Anterior cingulate cortex (tissue), 58 donors: ENCODE results near the gene CYP2A6.
"Not testable (repeated sequence)": the region's sequence is repeated elsewhere in the genome, so short reads cannot be mapped to it uniquely, and the experiment has no call there.

Source experiments
- DNase-seq, 58 donors: peaks; one replicate each; lab custom pipeline; 2025; lab: John Stamatoyannopoulos, UW

CYP2A6 gene

GRCh38 chr19:40846722-40847121 lies 3.5 kb downstream of the CYP2A6 start:
- DNase-seq, result not testable (repeated sequence)

GRCh38 chr19:40843653-40844052 lies 6.6 kb downstream of the CYP2A6 start:
- not testable (repeated sequence) for DNase-seq

DNA sequence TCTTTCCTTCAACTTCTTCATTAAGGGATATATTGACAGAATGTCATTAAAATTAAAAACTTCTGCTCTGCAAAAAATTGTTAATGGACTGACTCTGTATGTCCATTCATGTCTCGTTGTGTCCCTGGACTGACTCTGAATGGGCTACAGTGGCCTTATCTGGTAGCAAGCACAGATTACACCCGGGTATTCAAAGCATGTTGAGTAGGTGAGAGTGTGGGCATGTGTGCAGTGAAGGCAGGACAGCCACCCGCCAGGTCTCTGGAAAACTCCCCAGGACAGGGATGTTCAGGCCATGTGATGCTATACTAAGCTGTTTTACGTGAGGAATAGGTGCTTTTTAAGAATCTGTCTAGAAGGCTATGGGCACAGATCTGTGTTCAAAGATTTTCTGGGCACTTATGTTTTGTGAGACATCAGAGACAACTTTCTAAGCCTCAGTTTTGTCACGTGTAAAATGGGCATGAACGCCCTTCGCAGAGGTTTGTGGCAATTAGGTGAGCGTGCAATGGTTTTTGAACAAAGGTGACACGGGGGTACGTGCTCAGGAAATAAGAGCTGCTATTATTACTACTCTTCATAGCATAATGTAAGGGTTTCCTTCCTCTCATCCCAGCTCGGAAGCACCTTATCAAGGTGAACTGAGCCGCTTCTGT lies 7.1 kb downstream of the CYP2A6 start:
- not testable (repeated sequence) for DNase-seq

GRCh38 chr19:40842012-40842411 lies 8.2 kb downstream of the CYP2A6 start:
- DNase-seq, result not testable (repeated sequence)

DNA sequence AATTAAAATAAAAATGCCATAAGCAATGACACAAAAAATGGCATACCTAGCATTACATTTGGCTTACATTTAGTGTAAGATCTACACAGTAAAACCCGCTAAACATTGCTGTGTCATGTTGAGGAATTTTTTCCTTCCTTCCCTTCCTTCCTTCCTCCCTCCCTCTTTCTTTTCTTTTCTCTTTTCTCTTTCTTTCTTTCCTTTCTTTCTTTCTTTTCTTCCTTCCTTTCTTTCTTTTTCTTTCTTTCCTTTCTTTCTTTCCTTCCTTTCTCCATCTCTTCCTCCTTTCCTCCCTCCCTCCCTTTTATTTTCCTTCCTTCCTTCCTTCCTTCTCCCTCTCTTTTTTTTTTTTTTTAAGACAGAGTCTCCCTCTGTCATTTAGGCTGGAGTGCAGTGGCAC lies 11.8 kb downstream of the CYP2A6 start:
- not testable (repeated sequence) for DNase-seq

DNA sequence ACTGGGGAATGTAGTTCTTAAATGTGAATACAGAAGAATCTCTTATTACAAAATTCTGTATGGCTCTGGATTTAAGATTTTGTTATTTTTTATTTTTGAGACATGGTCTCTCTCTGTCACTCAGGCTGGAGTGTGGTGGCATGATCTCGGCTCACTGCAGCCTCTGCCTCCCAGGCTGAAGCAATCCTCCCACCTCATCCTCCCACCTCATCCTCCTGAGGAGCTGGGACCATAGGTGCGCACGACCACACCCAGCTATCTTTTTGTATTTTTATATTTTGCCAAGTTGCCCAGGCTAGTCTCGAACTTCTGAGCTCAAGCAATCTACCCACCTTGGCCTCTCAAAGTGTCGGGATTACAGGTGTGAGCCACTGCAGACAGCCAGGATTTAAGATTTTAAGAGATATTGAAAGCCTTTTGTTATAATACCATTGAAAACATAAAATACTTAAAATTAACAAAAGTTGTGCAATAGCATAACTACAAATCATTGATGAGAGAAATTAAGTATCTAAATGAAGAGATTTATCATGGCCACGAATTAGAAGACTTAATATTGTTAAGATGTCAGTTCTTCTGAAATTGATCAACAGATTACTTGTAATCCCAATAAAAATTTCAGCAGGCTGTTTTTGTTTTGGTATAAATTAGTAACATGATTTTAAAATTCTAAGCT lies 13.4 kb downstream of the CYP2A6 start:
- DNase-seq, result no peak

- not testable (repeated sequence) for DNase-seq
Observed at GRCh38 chr19:40833728-40834533, 16.3 kb downstream of the CYP2A6 start.

DNA sequence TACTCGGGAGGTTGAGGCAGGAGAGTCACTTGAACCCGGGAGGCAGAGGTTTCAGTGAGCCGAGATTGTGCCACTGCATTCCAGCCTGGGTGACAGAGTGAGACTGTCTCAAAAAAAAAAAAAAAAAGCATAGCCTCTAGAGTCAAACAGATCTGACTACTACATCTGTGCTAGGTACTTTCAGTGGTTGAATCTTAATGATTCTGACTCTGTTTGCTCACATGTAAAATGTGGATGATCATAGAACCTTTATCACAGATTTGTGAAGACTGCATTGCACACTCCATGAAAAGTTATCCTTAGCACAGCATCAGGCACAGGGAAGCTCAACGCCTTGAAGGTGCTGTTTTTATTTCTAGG lies 17.8 kb downstream of the CYP2A6 start:
- not testable (repeated sequence) for DNase-seq

DNA sequence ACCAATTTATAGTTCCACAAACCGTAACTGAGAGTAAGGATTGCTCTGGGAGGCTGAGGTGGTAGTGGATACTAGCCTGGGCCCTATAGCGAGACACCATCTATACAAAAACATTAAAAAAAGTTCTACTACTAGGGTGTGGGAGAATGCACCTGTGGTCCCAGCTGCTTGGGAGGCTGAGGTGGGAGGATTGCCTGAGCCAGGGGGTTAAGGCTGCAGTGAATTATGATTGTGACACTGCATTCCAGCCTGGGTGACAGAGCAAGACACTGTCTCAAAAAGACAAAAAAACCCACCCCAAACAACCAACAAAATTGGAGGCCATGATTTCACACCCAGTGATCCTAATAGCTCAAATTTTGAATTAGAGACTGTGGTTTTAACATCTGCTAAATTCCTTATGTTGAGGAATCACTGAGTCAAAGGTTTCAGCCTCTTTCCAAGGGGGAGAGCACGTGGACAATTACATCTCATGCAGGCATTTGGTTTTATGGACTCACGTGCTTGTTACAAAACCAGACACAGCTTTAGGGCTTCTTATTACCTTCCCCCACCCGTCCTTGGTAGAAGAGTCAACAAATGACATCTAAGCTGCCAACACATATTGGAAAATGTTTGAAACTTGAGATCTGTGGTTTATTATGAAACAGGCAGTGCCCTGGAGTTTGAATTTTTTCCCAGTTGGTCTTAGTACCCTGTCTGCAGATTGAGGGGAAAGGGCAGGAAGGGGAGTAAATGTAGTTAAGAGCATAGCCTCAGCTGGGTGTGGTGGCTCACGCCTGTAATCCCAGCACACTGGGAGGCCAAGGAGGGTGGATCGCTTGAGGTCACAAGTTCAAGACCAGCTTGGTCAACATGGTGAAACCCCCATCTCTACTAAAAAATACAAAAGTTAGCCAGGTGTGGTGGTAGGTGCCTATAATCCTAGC lies 18.5 kb downstream of the CYP2A6 start:
- DNase-seq, result no peak

DNA sequence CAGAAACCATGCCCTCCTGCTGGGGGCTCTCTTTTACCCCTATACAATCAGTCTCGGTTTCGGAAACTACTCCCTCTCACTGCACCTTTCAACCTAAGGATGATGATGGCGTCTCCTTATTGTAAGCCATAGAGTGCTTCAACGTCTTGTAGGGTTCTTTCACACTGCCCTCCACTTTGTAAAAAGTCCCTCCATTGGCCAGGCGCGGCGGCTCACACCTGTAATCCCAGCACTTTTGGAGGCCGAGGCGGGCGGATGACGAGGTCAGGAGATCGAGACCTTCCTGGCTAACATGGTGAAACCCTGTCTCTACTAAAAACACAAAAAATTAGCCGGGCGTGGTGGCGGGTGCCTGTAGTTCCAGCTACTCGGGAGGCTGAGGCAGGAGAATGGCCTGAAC lies 19.5 kb downstream of the CYP2A6 start:
- DNase-seq, result not testable (repeated sequence)

- no peak for DNase-seq
Observed at GRCh38 chr19:40829205-40829604, 21.0 kb downstream of the CYP2A6 start.

DNA sequence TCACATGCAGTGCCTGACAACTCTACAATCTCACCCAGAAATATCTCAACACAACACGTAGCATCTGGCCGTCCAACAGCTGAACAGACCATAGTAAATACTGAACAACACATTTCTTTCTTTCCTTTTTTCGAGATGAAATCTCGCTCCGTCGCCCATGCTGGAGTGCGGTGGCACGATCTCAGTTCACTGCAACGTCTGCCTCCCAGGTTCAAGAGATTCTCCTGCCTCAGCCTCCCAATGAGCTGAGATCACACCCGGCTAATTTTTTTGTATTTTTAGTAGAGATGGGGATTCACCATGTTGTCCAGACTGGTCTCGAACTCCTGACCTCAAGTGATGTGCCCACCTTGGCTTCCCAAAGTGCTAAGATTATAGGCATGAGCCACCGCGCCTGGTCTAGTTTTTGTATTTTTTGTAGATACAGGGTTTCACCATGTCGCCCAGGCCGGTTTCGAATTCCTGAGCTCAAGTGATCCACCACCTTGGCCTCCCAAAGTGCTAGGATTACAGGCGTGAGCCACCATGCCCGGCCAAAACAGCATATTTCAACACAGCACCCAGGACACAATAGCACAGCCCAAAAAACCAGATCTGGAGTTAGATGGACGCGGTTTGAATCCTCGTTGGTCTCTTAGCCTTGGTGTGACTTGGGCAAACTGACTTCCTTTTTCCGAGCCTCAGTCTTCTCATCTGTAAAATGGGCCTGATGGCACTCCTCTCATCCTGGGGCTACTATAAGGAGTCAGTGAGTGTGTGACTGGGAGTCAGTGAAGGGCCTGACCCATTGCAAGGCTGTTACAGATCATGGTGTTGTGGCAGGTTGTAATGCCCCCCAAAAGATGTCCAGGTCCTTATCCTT lies 22.6 kb downstream of the CYP2A6 start:
- no peak for DNase-seq

- peak in 1 of 58 donors; percentile 57 for DNase-seq
Observed at GRCh38 chr19:40826699-40827385, 23.4 kb downstream of the CYP2A6 start.

GRCh38 chr19:40826312-40826698 lies 23.9 kb downstream of the CYP2A6 start:
- DNase-seq, result not testable (repeated sequence)

DNA sequence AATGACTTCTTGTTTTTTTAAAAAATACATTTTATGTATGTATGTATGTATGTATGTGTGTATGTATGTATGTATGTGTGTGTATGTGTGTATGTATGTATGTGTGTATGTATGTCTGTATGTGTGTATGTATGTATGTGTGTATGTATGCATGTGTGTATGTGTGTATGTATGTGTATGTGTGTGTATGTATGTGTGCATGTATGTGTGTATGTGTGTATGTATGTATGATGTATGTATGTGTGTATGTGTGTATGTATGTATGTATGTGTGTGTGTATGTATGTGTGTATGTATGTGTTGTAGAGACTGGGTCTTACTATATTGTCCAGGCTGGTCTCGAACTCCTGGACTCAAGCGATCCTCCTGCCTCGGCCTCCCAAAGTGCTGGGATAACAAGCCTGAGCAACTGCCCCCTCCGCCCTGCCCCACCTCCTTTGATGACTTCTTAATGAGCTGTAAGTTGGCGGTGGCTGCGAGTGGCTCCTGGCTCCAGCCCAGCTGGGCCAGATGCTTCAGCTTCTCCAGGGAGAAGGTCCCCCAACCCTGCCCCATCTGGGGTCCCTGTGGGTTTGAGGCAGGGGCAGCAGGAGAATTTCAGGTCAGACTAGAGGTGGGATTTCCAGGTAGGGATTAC lies 24.7 kb downstream of the CYP2A6 start:
- not testable (repeated sequence) for DNase-seq

- not testable (repeated sequence) for DNase-seq
Observed at GRCh38 chr19:40824916-40825315, 25.3 kb downstream of the CYP2A6 start.

DNA sequence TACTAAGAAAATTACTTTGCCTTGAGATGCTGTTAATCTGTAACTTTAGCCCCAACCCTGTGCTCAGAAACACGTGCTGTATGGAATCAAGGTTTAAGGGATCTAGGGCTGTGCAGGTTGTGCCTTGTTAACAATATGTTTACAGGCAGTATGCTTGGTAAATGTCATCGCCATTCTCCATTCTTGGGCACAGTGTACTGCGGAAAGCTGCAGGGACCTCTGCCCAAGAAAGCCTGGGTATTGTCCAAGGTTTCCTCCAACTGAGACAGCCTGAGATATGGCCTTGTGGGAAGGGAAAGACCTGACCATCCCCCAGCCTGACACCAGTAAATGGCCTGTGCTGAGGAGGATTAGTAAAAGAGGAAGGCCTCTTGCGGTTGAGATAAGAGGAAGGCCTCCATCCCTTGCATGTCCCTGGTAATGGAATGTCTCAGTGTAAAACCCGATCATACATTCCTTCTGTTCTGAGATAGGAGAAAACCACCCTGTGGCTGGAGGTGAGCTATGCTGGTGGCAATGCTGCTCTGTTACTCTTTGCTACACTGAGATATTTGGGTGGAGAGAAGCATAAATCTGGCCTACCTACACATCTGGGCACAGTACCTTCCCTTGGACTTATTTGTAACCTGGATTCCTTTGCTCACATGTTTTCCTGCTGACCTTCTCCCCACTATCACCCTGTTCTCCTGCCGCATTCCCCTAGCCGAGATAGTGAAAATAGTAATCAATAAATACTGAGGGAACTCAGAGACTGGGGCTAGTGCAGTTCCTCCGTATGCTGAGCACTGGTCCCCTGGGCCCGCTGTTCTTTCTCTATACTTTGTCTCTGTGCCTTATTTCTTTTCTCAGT lies 27.3 kb downstream of the CYP2A6 start:
- not testable (repeated sequence) for DNase-seq
